ENCODE results near the gene DBN1.

- TF ChIP-seq ZNF609 (CRISPR knock-in tag; IDR thresholded peaks at IDR 0.05; ENCODE audit: borderline replicate concordance) (no peak), CREB1 (IDR thresholded peaks at IDR 0.05) (peak; percentile 61), CREB1 (CRISPR knock-in tag; IDR thresholded peaks at IDR 0.05) (no peak), NFIC (IDR thresholded peaks at IDR 0.05) (peak; percentile 51; the same call in 1 of the 2 replicates), E2F4 (CRISPR knock-in tag; IDR thresholded peaks at IDR 0.05; ENCODE audit: low read depth) (no peak; the same call in 1 of the 2 replicates)
These were observed 18.3 kb downstream of the DBN1 start for GRCh38 chr5:177455036-177455660.

All from K562 (cell line).